Nucleus accumbens (tissue), 56 donors: ENCODE measurements around the gene COL4A2.

ENCODE experiments used
- DNase-seq, 56 donors: peaks; one replicate each; lab custom pipeline; 2025; lab: John Stamatoyannopoulos, UW

COL4A2 gene

GRCh38 chr13:110350509-110350908 lies 43.4 kb downstream of the COL4A2 start:
- no peak for DNase-seq

GRCh38 chr13:110351636-110352420 lies 44.7 kb downstream of the COL4A2 start:
- no peak for DNase-seq

- no peak for DNase-seq
Measured at GRCh38 chr13:110352735-110353134, 45.7 kb downstream of the COL4A2 start.

DNA sequence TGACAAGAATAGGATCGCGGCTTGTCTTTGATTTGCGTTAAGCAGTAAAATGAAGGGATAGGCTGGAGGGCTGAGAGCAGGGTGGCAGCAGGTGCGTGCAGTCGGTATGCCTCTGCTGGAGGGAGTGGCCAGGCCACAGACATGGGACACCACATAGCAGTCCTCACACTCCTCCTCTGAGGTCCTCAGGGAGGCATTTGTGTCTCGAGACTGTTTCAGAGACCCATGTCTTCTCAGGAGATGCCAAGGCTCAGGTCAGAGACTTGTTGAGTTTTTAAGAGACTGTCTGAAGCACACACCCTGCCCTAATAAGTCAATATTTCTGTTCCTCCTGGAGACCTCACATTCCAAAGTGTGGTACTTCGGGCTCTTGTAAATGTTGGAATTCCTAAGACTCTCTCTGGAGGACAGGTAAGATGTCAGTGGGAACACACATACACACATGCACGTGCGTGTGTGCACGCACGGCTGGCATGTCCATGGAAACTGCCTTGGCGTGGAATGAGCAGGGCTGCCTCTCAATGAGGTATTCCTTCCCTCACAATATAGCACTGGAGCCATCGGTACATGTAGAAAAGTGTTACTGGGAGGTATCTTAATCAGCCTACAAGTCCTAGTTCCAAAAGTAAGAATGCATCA lies 46.4 kb downstream of the COL4A2 start:
- no peak for DNase-seq

DNA sequence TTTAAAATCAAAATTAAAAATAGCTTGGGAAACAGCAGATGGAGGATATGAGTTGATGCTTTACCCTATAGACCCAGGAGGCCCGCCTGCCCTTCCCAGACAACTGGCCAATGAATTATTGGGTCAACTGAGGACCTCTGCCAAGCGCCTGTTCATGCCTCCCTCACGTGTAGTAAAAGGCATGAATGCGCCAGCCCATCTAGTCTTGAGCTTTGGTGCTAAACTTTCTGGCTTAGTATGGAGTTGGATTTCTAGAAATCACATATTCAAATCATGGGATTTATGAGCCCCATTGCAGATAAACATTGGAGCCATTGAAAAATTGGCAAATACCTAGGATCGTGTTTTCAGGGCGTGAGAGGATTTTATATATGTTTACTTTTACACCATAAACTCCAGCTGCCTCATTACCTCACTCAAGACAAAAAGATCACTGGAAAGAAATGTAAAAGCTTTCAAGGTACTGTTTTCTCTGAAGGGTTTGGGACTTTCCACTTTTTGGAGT lies 47.1 kb downstream of the COL4A2 start:
- no peak for DNase-seq

GRCh38 chr13:110354715-110355473 lies 47.8 kb downstream of the COL4A2 start:
- DNase-seq = no peak

DNA sequence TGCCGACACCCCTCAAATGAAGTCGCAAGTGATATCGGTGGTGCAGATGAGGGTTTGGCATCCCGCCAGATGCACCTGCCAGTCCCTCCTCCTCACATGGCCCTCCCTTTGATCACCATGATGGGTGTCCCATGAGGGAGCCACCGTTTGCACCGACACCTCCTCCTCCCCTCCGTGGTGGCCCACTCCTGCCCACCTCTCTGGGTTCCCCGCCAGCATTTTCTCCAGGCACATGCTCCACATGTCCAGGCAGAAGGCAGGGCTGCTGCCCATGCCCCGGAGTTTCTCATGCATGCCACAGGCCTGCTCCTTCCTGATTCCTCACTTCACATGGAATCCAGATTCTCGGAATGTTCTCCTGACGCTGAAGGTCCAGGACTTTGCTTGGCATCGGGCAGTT lies 49.3 kb downstream of the COL4A2 start:
- DNase-seq = no peak

DNA sequence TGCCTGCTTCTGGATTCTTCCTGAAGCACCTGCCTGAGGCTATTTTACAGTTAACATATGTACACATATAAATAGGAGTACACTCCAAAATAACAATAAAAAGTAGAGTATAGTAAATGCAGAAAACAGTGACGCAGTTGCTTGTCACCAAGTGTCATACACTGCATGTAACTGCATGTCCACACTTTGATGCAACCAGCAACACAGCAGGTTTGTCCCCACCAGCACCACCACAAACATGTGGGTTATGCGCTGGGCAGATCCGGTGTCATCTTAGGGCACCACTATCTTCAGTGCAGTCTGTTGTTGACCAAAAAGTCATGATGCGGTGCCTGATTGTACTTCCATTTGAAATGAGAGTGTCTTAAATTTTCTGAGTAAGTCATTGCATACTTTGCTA lies 51.3 kb downstream of the COL4A2 start:
- no peak for DNase-seq

DNA sequence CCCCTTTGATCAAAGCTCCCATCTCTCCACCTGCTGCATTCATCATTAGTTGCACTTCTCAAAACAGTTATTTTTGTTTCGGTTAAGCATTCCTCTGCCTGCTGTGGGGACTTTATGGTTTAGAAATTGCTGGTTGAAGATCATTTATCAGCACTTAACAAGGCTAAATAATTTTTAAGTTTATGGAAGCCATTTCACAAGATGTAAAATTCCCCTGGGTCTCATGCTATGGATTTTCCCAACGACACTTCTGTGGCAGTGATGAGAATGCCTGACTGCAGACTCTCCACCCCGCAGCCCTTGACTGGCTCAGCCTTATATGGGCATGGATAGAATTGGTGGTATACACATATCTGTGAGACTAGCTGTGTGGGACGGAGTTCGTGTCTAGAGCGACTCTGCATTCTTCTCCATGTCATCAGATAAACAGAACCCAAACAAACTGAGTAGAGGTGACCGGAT lies 52.8 kb downstream of the COL4A2 start:
- no peak for DNase-seq

- no peak for DNase-seq
Measured at GRCh38 chr13:110360598-110360997, 53.5 kb downstream of the COL4A2 start.

DNA sequence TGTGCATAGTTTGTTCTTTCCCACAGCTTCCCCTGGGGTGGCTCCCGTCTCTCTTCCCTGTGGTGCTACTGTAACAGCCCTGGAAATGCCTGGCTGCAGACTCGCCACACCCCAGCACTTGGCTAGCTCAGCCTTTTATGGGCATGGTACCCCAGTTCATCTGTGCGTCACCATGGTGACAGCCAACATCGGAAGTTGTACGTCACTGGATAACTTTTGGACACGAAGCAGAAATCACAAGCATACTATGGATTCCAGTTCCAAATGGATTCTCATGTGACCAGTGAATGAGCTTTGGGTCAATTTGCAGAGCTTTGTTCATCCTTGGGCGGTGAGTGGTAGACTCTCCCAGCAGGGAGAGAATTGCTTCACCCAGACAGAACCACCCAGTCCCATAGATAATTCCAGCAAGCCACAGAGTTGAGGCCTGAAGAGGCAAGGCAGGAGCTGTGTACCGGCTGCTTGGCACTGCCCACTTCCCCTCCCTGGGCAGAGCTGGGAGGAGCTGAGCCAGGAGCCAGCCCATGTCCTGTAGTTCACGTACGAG lies 54.4 kb downstream of the COL4A2 start:
- no peak for DNase-seq

DNA sequence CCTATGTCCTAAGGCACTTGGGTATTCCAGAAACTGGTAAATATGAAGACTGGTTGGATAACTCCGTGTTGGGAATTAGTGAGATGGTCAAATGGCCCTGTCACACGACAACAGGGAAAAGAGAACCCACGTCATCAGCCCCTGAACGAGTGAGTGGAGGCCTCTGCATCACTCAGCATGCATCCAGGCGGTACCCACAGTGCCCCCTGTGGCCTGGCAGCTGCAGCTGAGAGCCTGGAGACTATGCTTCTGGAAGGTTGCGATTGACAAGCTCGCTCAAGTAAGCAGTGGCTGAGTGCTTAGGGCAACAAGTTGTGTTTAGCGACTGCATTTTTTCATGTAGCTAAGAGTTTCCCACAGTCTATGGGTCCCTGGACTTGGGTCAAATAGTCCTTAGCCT lies 55.9 kb downstream of the COL4A2 start:
- DNase-seq = no peak

DNA sequence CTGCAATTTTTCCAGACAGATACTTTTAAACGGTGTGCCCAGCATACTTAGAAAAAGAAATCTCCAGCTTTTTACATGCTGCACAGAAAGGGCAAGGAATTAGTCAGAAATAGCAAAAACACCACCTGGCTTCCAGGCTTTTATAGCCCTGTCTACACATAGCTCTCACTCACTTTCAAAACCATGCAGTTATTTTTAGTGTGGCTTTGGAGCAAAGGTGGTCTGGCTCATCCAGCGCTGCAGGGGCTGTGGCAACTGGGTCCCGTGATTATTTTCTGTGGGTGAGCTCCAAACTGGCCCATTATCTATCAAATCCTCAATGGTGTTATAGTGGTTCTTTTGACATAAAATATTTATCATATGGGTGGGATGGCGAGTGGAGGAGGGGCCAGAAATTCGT lies 57.0 kb downstream of the COL4A2 start:
- DNase-seq = no peak

GRCh38 chr13:110365876-110366275 lies 58.8 kb downstream of the COL4A2 start:
- no peak for DNase-seq

DNA sequence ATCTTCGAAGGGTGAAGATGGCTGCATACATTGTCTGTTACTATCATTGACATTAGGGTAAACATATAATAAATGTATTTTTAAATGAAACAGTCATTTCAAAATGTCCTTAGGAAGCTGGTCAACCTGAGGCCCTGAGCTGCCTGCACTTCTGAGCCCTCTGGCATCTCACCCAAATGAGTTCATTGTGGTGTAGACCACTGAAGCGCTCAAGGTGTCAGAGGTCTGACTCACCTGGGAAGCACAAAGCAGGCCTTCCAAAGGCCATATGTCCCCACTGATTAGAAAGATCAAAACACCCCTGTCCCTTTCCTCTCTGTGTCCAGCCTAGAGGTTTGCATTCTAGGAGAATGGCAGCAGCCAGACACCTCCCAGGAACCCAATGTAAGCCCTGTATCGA lies 59.6 kb downstream of the COL4A2 start:
- DNase-seq = no peak

- no peak for DNase-seq
Measured at GRCh38 chr13:110367620-110368019, 60.5 kb downstream of the COL4A2 start.

GRCh38 chr13:110368408-110368807 lies 61.3 kb downstream of the COL4A2 start:
- no peak for DNase-seq

DNA sequence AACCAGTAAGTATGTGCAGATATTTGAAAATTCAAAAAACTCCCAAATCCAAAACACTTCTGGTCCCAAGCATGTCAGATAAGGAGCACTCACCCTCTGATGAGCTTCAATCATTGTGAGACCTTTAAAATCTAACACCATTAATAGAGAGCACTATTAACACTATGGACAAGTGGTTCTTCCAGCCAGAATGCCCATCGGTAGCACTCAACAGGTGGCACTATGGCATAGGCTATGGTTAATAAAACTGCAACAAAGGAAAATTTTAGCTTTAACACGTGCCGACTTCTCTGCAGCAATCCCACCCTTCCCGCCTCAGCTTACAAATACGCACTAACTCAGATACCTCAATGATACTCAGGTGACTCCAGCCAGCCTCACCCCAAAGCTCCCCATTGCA lies 62.3 kb downstream of the COL4A2 start:
- peak in 1 of 56 donors; percentile 4 for DNase-seq

DNA sequence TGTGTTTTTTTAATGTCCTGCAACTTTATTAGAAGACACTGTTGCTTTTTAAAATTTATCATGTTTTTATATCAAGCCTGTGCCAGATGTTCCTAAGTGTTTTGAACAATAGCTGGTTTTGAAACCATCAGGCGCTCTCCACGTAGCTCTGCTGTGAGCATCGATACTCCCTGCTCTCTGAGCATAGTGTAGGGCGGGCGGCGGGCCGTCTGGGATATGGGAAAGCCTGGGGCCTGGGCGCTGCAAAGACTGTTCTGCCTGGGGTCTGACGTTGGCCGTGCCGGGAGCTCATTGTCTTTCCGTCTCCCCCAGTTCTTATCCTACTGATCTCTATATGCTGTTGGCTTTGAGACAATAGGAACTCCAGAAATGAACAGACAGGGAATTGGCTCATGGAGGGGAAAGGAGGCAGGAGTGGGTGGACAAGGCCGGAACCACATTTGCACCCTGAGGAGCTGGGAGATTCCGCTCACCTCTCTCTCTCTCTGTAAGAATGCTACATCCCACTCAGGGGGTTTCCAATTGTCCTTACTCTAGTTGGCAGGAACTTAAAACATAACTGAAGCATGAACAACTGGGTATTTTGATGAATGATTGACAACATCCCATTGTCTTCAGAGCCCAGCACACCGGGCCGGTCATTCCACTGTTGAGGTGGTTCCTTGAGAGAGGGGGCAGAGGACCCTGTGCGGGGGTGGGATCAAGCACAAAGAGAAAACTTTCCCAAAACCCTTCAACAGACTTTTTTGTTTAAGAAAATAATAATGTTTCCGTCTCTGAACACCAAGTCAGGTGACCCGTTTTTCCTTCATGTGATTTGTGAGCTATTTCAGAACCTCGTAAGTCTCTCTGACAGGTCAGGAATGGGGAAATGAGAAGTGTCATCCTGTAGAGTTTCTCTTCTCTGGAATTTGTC lies 64.7 kb downstream of the COL4A2 start:
- no peak for DNase-seq

DNA sequence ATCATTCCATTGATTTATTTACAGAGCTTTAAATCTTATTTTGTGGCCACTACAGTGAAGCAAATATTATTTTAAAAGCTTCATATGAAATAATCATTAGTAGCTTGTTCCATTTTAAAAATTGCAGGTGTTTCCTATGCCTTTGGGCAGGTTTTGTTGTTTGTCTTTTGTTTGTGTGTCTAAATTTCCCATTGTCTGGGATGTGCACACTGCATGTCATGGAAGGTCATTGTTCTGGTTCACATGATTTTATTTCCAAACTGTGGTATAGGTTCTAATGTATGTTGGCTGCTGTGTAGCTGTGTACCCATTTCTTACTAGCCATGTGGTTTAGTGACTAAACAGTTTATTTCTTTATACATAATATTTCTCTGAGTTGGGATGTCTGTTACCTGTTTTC lies 65.6 kb downstream of the COL4A2 start:
- DNase-seq = no peak
